ENCODE data around the gene UNK. TPM values are rescaled to one million over a fixed set of nuclear protein-coding genes. Genes with fewer than 3 reads are reported as not detected.
A peak's percentile ranks its signal among the peaks of the same experiment; 100 is the strongest.

Gene UNK
- total RNA-seq, 2 donors from 2014 or later: 30.6 to 39.8 TPM

GRCh38 chr17:75842411-75842810 is 57.8 kb downstream of the UNK start:
- DNase-seq (ENCODE audit: low spot score): no peak
- Mint-ChIP-seq H3K27ac (peak overlapping the region; percentile 23 to 58), H3K4me1 (ENCODE audit: low read depth in 2 of 2) (peaks cover 6 to 13% of the 10 kb centered on the region in 2 donors), H3K27me3 (no peaks in the 10 kb centered on the region), H3K36me3 (no peaks in the 10 kb centered on the region), H3K9me3 (no peaks in the 10 kb centered on the region), H3K4me3 (peak overlapping the region; percentile 89)
- no peak for ATAC-seq

GRCh38 chr17:75842963-75843576 is 58.5 kb downstream of the UNK start:
- no peak for DNase-seq (ENCODE audit: low spot score)
- peak in 1 of 2 donors; percentile 12 for ATAC-seq
- Mint-ChIP-seq H3K4me1 (ENCODE audit: low read depth in 2 of 2) (peaks cover 6 to 11% of the 10 kb centered on the region in 2 donors), H3K27me3 (no peaks in the 10 kb centered on the region), H3K9me3 (no peaks in the 10 kb centered on the region), H3K27ac (peak overlapping the region; percentile 81 to 93), H3K36me3 (no peaks in the 10 kb centered on the region), H3K4me3 (peak overlapping the region; percentile 89)

GRCh38 chr17:75843577-75844529 is 59.2 kb downstream of the UNK start, which contains the start of gene UNC13D:
Gene UNC13D (minus strand): TSS chr17:75844404. CDS start chr17:75844337, 67 bp downstream.
- H3K27me3 Mint-ChIP-seq: no peaks in the 10 kb centered on the region
- ATAC-seq: peak; percentile 80 to 89

GRCh38 chr17:75844530-75845057 is 60.0 kb downstream of the UNK start:
- no peak for DNase-seq (ENCODE audit: low spot score)
- peak overlapping the region; percentile 89 for H3K4me3 Mint-ChIP-seq
- peak overlapping the region; percentile 81 to 93 for H3K27ac Mint-ChIP-seq
- H3K36me3 Mint-ChIP-seq: no peaks in the 10 kb centered on the region
- ATAC-seq: peak; percentile 2 to 34
- H3K4me1 Mint-ChIP-seq (ENCODE audit: low read depth in 2 of 2): peaks cover 6 to 13% of the 10 kb centered on the region in 2 donors
- H3K27me3 Mint-ChIP-seq: no peaks in the 10 kb centered on the region
- no peaks in the 10 kb centered on the region for H3K9me3 Mint-ChIP-seq

More at GRCh38 chr17:75843577-75844529, 59.2 kb downstream of the UNK start, which contains the start of gene UNC13D:
- H3K9me3 Mint-ChIP-seq: no peaks in the 10 kb centered on the region
- H3K4me3 Mint-ChIP-seq: peak within 1 kb of the TSS; percentile 89
- DNase-seq (ENCODE audit: low spot score): peak; percentile 84
- no peaks in the 10 kb centered on the region for H3K36me3 Mint-ChIP-seq
- peaks cover 6 to 13% of the 10 kb centered on the region in 2 donors for H3K4me1 Mint-ChIP-seq (ENCODE audit: low read depth in 2 of 2)
- peak within 1 kb of the TSS; percentile 81 to 93 for H3K27ac Mint-ChIP-seq

GRCh38 chr17:75845058-75845711 is 60.6 kb downstream of the UNK start:
- Mint-ChIP-seq H3K27me3 (no peaks in the 10 kb centered on the region), H3K36me3 (no peaks in the 10 kb centered on the region), H3K4me1 (ENCODE audit: low read depth in 2 of 2) (peaks cover 6 to 13% of the 10 kb centered on the region in 2 donors), H3K9me3 (no peaks in the 10 kb centered on the region), H3K4me3 (no peak overlapping the region), H3K27ac (peak overlapping the region; percentile 64 to 85)
- ATAC-seq (peak; percentile 67 to 71), DNase-seq (ENCODE audit: low spot score) (peak; percentile 77)

- Mint-ChIP-seq H3K27ac (peak overlapping the region; percentile 64 to 85), H3K9me3 (no peaks in the 10 kb centered on the region), H3K4me3 (no peak overlapping the region), H3K27me3 (no peaks in the 10 kb centered on the region), H3K36me3 (no peaks in the 10 kb centered on the region), H3K4me1 (ENCODE audit: low read depth in 2 of 2) (peaks cover 6 to 13% of the 10 kb centered on the region in 2 donors)
- DNase-seq (ENCODE audit: low spot score) (no peak), ATAC-seq (no peak)
These were observed 61.5 kb downstream of the UNK start for GRCh38 chr17:75845933-75846691.

GRCh38 chr17:75846692-75847613 is 62.3 kb downstream of the UNK start:
- ATAC-seq: no peak
- Mint-ChIP-seq H3K4me1 (ENCODE audit: low read depth in 2 of 2) (peaks cover 6 to 13% of the 10 kb centered on the region in 2 donors), H3K27ac (no peak overlapping the region), H3K27me3 (no peaks in the 10 kb centered on the region), H3K36me3 (no peaks in the 10 kb centered on the region), H3K4me3 (no peak overlapping the region), H3K9me3 (no peaks in the 10 kb centered on the region)
- DNase-seq (ENCODE audit: low spot score): no peak

- DNase-seq (ENCODE audit: low spot score): no peak
- H3K9me3 Mint-ChIP-seq: no peaks in the 10 kb centered on the region
- peaks cover 6 to 10% of the 10 kb centered on the region in 2 donors for H3K4me1 Mint-ChIP-seq (ENCODE audit: low read depth in 2 of 2)
- H3K27me3 Mint-ChIP-seq: no peaks in the 10 kb centered on the region
- no peak overlapping the region for H3K4me3 Mint-ChIP-seq
- no peak for ATAC-seq
- H3K36me3 Mint-ChIP-seq: no peaks in the 10 kb centered on the region
- no peak overlapping the region for H3K27ac Mint-ChIP-seq
These were observed 63.3 kb downstream of the UNK start for GRCh38 chr17:75847614-75848522.

- H3K27me3 Mint-ChIP-seq: no peaks in the 10 kb centered on the region
- H3K27ac Mint-ChIP-seq: no peak overlapping the region
- no peaks in the 10 kb centered on the region for H3K9me3 Mint-ChIP-seq
- no peak overlapping the region for H3K4me3 Mint-ChIP-seq
- peaks cover 6 to 15% of the 10 kb centered on the region in 2 donors for H3K4me1 Mint-ChIP-seq (ENCODE audit: low read depth in 2 of 2)
- DNase-seq (ENCODE audit: low spot score): no peak
- no peaks in the 10 kb centered on the region for H3K36me3 Mint-ChIP-seq
- ATAC-seq: no peak
These were observed 64.1 kb downstream of the UNK start for GRCh38 chr17:75848523-75849278.

- no peaks in the 10 kb centered on the region for H3K27me3 Mint-ChIP-seq
- peaks cover 8 to 15% of the 10 kb centered on the region in 2 donors for H3K4me1 Mint-ChIP-seq (ENCODE audit: low read depth in 2 of 2)
- H3K4me3 Mint-ChIP-seq: no peak overlapping the region
- H3K36me3 Mint-ChIP-seq: no peaks in the 10 kb centered on the region
- no peak for DNase-seq (ENCODE audit: low spot score)
- no peak overlapping the region for H3K27ac Mint-ChIP-seq
- no peaks in the 10 kb centered on the region for H3K9me3 Mint-ChIP-seq
- no peak for ATAC-seq
These were observed 64.7 kb downstream of the UNK start for GRCh38 chr17:75849279-75849646.

GRCh38 chr17:75849724-75850123 is 65.1 kb downstream of the UNK start:
- Mint-ChIP-seq H3K9me3 (no peaks in the 10 kb centered on the region), H3K4me3 (no peak overlapping the region), H3K36me3 (no peaks in the 10 kb centered on the region), H3K4me1 (ENCODE audit: low read depth in 2 of 2) (peaks cover 12 to 17% of the 10 kb centered on the region in 2 donors), H3K27me3 (no peaks in the 10 kb centered on the region), H3K27ac (no peak overlapping the region)
- ATAC-seq: no peak
- no peak for DNase-seq (ENCODE audit: low spot score)

All from natural killer cell treated with Interleukin-12 subunit alpha and Interleukin-12 subunit beta and Interleukin-15 and Interleukin-18, amount 100 ng/mL, for 72 hours (primary cell).